ENCODE results near the gene FGD1. TPM values are rescaled to one million over a fixed set of nuclear protein-coding genes. Genes with fewer than 3 reads are reported as not detected.

The FGD1 gene
- total RNA-seq, 1 experiment from 2014 or later: 13.9 TPM

DNA sequence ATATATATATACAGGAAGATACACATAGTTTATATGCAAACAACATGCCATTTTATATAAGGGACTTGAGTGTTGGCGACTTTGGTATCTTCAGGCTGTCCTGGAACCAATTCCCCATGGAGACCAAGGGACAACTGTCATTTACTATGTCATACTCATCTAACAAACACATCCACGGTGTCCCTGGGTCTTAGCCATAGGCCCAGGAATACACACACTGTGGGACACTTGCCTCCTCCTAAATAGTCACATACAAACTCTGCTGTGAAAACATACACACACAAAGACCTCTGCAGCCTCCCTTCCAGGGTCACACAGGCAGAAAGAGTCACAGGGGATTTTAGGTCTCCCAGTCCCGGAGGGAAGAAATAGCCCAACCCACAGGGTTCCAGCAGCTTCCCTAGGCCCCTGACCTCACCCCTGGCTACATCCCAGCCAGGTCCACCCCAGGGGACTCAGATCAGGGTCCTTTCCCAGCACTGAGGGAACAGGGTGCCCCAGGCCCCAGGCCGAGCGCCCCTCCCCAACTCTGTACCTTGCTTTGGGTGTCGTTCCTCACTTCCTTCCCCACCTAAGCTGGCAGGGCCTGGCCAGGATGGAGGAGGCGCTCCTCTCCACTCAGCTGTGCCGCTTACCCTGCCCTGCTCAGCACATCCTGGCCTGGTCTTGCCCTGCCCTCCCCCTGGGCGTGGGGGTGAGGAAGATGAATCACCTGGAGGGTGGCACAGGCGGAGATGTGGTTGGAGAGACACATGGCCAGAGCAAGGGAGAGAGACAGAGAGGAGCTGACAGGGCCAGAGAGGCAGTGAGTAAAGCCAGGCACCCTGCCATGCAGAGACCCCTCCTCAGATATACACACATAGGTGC is 21.8 kb downstream of the FGD1 start:
- H3K4me3 Mint-ChIP-seq (ENCODE audit: unreplicated experiment): peak overlapping the region; percentile 70
- no peaks in the 10 kb centered on the region for H3K9me3 Mint-ChIP-seq (ENCODE audit: unreplicated experiment)
- peaks cover 20% of the 10 kb centered on the region for H3K4me1 Mint-ChIP-seq (ENCODE audit: insufficient read depth, unreplicated experiment)
- peak overlapping the region; percentile 14 for H3K27ac Mint-ChIP-seq (ENCODE audit: low read depth, unreplicated experiment)
- CTCF ChIA-PET: interaction anchor here (0.6 to 1.2 kb wide), 2 partner anchors 14 to 544 kb away, joined by 3 read pairs; no protein-coding TSS in a partner anchor
- TF ChIP-seq, protein P1, sequence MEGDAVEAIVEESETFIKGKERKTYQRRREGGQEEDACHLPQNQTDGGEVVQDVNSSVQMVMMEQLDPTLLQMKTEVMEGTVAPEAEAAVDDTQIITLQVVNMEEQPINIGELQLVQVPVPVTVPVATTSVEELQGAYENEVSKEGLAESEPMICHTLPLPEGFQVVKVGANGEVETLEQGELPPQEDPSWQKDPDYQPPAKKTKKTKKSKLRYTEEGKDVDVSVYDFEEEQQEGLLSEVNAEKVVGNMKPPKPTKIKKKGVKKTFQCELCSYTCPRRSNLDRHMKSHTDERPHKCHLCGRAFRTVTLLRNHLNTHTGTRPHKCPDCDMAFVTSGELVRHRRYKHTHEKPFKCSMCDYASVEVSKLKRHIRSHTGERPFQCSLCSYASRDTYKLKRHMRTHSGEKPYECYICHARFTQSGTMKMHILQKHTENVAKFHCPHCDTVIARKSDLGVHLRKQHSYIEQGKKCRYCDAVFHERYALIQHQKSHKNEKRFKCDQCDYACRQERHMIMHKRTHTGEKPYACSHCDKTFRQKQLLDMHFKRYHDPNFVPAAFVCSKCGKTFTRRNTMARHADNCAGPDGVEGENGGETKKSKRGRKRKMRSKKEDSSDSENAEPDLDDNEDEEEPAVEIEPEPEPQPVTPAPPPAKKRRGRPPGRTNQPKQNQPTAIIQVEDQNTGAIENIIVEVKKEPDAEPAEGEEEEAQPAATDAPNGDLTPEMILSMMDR (IDR thresholded peaks at IDR 0.05; ENCODE audit: unreplicated experiment): no peak
- peaks cover 28% of the 10 kb centered on the region for H3K27me3 Mint-ChIP-seq (ENCODE audit: insufficient read depth, unreplicated experiment)
- POLR2A ChIA-PET: interaction anchor here (0.7 to 1.2 kb wide), 5 partner anchors 8 to 33 kb away, joined by 3 to 5 read pairs (median 3); no protein-coding TSS in a partner anchor
- intact Hi-C loops (cut with micrococcal nuclease): loop anchor here (1.0 kb wide), 1 partner anchor 18 kb away; no protein-coding TSS in a partner anchor
- BruUV-seq (replicated peaks): TSS peak; percentile 44
- peak; percentile 77 for DNase-seq (ENCODE audit: unreplicated experiment)
- peaks cover 9% of the 10 kb centered on the region for H3K36me3 Mint-ChIP-seq (ENCODE audit: insufficient read depth, unreplicated experiment)

DNA sequence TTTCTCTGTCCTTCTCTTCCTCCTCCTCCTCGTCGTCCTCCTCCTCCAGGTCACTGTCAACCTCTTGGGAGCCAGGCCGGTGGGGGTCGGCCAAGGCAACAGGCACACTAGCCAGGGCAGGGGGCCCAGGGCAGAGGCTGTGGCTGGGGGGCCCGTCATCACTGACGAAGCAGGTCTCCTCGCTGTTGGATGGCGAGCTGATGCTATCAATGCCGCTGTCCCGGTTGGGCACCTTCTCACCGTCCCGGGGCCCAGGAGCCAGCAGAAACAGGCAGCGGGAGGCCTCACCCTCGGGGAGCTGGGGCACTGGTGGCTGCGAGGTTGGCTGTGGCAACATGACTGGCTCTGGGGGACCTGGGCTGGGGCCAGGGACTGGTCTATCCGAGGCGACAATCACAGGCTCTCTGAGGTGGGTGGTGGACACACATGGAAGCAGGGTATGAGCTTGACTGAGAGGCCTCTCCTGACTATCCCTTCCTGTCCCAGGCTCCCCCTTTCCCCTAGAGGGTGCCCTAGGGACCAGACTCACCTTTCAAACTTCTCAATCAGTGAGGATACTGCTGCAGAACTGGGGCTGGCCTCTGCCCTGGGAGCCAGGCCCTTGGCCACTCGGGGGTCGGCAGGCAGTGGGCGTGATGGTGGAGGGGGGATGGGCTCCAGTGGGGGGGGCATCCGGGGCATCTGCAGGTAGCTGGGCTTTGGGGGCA is 25.8 kb downstream of the FGD1 start:
- Mint-ChIP-seq H3K4me1 (ENCODE audit: insufficient read depth, unreplicated experiment) (peaks cover 14% of the 10 kb centered on the region), H3K4me3 (ENCODE audit: unreplicated experiment) (no peak overlapping the region), H3K27ac (ENCODE audit: low read depth, unreplicated experiment) (no peak overlapping the region), H3K9me3 (ENCODE audit: unreplicated experiment) (no peaks in the 10 kb centered on the region), H3K27me3 (ENCODE audit: insufficient read depth, unreplicated experiment) (peaks cover 45% of the 10 kb centered on the region), H3K36me3 (ENCODE audit: insufficient read depth, unreplicated experiment) (peaks cover 26% of the 10 kb centered on the region)
- intact Hi-C loops (cut with micrococcal nuclease): no loop called here
- CTCF ChIA-PET: no interaction called here
- TF ChIP-seq, protein P1 (IDR thresholded peaks at IDR 0.05; ENCODE audit: unreplicated experiment): no peak
- DNase-seq (ENCODE audit: unreplicated experiment): no peak
- no TSS peak for BruUV-seq (replicated peaks)
- POLR2A ChIA-PET: no interaction called here

DNA sequence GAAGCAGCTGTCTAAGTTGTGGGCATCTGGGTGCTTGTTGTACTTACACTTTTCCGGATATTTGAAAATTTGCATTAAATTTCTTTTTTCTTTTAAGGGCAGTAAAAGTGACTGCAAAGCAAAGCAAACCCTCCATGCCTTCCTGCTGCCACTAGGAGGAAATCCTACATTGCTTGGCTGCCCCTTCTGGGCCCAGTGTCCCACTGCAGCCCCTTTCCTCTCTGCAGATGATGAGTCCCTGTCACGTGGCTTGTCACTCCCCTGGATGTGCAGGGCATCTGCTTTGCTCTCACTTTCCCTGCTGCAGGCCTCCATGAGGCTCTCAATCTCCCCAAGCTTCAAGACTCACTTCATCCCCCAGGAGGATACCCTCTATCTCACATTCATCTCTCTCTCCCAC is 43.1 kb downstream of the FGD1 start:
- Mint-ChIP-seq H3K4me1 (ENCODE audit: insufficient read depth, unreplicated experiment) (no peaks in the 10 kb centered on the region), H3K27ac (ENCODE audit: low read depth, unreplicated experiment) (no peak overlapping the region), H3K9me3 (ENCODE audit: unreplicated experiment) (no peaks in the 10 kb centered on the region), H3K4me3 (ENCODE audit: unreplicated experiment) (no peak overlapping the region), H3K27me3 (ENCODE audit: insufficient read depth, unreplicated experiment) (peaks cover 27% of the 10 kb centered on the region), H3K36me3 (ENCODE audit: insufficient read depth, unreplicated experiment) (peaks cover 23% of the 10 kb centered on the region)
- ChIA-PET POLR2A (no interaction called here), CTCF (no interaction called here)
- TF ChIP-seq, protein P1 (IDR thresholded peaks at IDR 0.05; ENCODE audit: unreplicated experiment): no peak
- intact Hi-C loops (cut with micrococcal nuclease): no loop called here
- no peak for DNase-seq (ENCODE audit: unreplicated experiment)
- no TSS peak for BruUV-seq (replicated peaks)

DNA sequence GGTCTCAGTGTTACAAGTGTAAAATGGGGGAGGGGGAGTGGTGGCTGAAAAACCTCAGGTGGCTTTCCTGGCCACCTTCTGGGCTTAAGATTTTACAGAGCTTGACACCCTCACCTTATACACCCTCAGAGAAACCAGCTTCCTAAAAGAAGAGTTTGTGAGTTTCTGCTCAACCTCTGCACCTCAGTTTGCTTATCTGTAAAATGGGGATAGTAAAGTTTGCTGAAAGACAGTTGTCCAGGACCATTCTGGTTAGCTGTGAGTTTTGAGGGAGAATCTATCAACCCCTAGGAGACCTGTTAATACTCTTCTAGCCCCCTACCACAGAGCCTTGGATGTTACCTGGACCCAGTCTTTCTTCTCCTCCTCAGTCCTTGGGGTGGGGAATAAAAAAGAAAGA is 46.1 kb downstream of the FGD1 start:
- no TSS peak for BruUV-seq (replicated peaks)
- Mint-ChIP-seq H3K9me3 (ENCODE audit: unreplicated experiment) (no peaks in the 10 kb centered on the region), H3K27me3 (ENCODE audit: insufficient read depth, unreplicated experiment) (peaks cover 34% of the 10 kb centered on the region), H3K4me3 (ENCODE audit: unreplicated experiment) (no peak overlapping the region), H3K4me1 (ENCODE audit: insufficient read depth, unreplicated experiment) (no peaks in the 10 kb centered on the region), H3K27ac (ENCODE audit: low read depth, unreplicated experiment) (no peak overlapping the region), H3K36me3 (ENCODE audit: insufficient read depth, unreplicated experiment) (peaks cover 14% of the 10 kb centered on the region)
- DNase-seq (ENCODE audit: unreplicated experiment): no peak
- ChIA-PET POLR2A (no interaction called here), CTCF (no interaction called here)
- intact Hi-C loops (cut with micrococcal nuclease): loop anchor here (5.0 kb wide), 1 partner anchor 607 kb away; no protein-coding TSS in a partner anchor
- TF ChIP-seq, protein P1 (IDR thresholded peaks at IDR 0.05; ENCODE audit: unreplicated experiment): no peak
